DOHH2 (cell line): Measurements from ENCODE around the gene PTPRCAP.

Experiments
- H3F3A ChIP-seq: fragments of 200-600 bp; sonication (generic), shearing (Covaris generic); 2 replicates; pipeline ENCODE4 v1.6.0; 2016; ENCODE audit warnings: antibody characterized with exemption, mild to moderate bottlenecking; ENCODE audit not compliant: control insufficient read depth, insufficient read depth
- H3K27ac ChIP-seq: fragments of 200-600 bp; sonication (generic); 2 replicates; pipeline ENCODE4 v1.5.1; 2014; ENCODE audit warnings: low read depth, mild to moderate bottlenecking, low read length, moderate library complexity
- H3K27me3 ChIP-seq: fragments of 200-600 bp; sonication (generic); 2 replicates; pipeline ENCODE4 v1.6.1; 2014; ENCODE audit warnings: mild to moderate bottlenecking, low read length, mixed read lengths; ENCODE audit not compliant: control insufficient read depth
- H3K36me3 ChIP-seq: fragments of 200-600 bp; sonication (generic); 2 replicates; pipeline ENCODE4 v1.6.1; 2014; ENCODE audit warnings: mild to moderate bottlenecking, low read length, moderate library complexity, mixed read lengths; ENCODE audit not compliant: control insufficient read depth
- H3K4me1 ChIP-seq: fragments of 200-600 bp; sonication (generic); 2 replicates; pipeline ENCODE4 v1.6.1; 2014; ENCODE audit warnings: mild to moderate bottlenecking, low read length, mixed read lengths; ENCODE audit not compliant: control insufficient read depth
- H3K4me2 ChIP-seq: fragments of 200-600 bp; sonication (generic); 2 replicates; pipeline ENCODE4 v1.6.0; 2014; ENCODE audit warnings: mild to moderate bottlenecking, low read length, moderate library complexity
- H3K4me3 ChIP-seq: fragments of 200-600 bp; sonication (generic); 2 replicates; pipeline ENCODE4 v1.5.1; 2014; ENCODE audit warnings: mild to moderate bottlenecking, low read length, mixed read lengths
- H3K79me2 ChIP-seq: fragments of 200-600 bp; sonication (generic); 2 replicates; pipeline ENCODE4 v1.6.1; 2014; ENCODE audit warnings: mild to moderate bottlenecking, low read length, mixed read lengths; ENCODE audit not compliant: control insufficient read depth
- H3K9me2 ChIP-seq: fragments of 200-600 bp; sonication (generic); replicated peaks from 2 replicates; pipeline ENCODE4 v1.6.1; 2014; ENCODE audit warnings: mild to moderate bottlenecking, low read length, mixed read lengths; ENCODE audit not compliant: control insufficient read depth
- H3K9me3 ChIP-seq: fragments of 200-600 bp; sonication (generic); 2 replicates; pipeline ENCODE4 v1.6.1; 2014; ENCODE audit warnings: antibody characterized with exemption, low read length, mixed read lengths; ENCODE audit not compliant: control insufficient read depth, insufficient read depth
- H4K20me1 ChIP-seq: fragments of 200-600 bp; sonication (generic); 2 replicates; pipeline ENCODE4 v1.6.0; 2014; ENCODE audit warnings: low read depth, mild to moderate bottlenecking, antibody characterized with exemption, low read length, moderate library complexity; ENCODE audit not compliant: control insufficient read depth, insufficient read depth
- EZH2phosphoT487 ChIP-seq: fragments of 200-600 bp; sonication (generic); IDR thresholded peaks from 2 replicates; pipeline ENCODE4 v1.6.1; 2017; ENCODE audit warnings: borderline replicate concordance, mild to moderate bottlenecking, antibody characterized with exemption, low read length, moderate library complexity, mixed read lengths
- TF ChIP-seq, protein P1 (sequence below): fragments of 200-600 bp; sonication (generic); IDR thresholded peaks from one replicate; pipeline ENCODE4 v1.5.1; 2014; ENCODE audit warnings: antibody characterized with exemption, mild to moderate bottlenecking, low read depth, low read length; ENCODE audit not compliant: poor library complexity, severe bottlenecking

The PTPRCAP gene

DNA sequence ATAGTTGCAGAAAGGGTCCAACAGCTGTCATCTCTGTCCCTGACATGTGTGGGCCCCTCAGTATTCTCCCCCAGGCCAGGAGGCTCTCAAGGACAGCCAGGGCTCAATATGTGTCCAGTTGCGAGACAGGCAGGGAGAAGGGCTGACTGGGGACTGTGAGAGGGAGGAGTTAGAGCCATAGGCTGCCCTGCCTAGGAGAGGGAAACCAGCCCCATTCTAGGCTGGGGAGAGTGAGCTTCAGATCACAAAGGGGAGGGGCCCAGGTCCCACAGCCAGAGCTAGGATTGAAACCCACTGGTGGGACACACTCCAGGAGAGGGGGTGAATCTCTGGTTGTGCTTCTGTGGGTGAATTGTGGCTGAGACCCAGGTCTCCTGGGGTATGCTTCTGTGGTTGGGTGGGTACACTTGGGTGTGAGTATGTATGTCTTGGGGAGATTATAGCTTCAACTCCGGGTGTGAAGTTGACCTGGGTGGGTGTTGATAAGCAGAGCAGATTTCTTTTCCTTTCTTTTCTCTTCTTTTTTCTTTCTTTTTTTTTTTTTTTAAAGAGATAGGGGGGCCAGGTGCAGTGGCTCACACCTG, 24.1 kb downstream of the PTPRCAP start:
- Histone ChIP-seq H3K9me2 (no peaks in the 10 kb centered on the region), H3K9me3 (no peaks in the 10 kb centered on the region), H4K20me1 (no peaks in the 10 kb centered on the region), H3K27me3 (peaks cover 6% of the 10 kb centered on the region), H3F3A (peaks cover 20% of the 10 kb centered on the region), H3K4me2 (no peak overlapping the region), H3K4me1 (peaks cover 80% of the 10 kb centered on the region), H3K36me3 (peaks cover 15% of the 10 kb centered on the region), H3K4me3 (no peak overlapping the region), H3K79me2 (no peaks in the 10 kb centered on the region), H3K27ac (no peak overlapping the region)
- TF ChIP-seq EZH2phosphoT487 = no peak
- TF ChIP-seq, protein P1, sequence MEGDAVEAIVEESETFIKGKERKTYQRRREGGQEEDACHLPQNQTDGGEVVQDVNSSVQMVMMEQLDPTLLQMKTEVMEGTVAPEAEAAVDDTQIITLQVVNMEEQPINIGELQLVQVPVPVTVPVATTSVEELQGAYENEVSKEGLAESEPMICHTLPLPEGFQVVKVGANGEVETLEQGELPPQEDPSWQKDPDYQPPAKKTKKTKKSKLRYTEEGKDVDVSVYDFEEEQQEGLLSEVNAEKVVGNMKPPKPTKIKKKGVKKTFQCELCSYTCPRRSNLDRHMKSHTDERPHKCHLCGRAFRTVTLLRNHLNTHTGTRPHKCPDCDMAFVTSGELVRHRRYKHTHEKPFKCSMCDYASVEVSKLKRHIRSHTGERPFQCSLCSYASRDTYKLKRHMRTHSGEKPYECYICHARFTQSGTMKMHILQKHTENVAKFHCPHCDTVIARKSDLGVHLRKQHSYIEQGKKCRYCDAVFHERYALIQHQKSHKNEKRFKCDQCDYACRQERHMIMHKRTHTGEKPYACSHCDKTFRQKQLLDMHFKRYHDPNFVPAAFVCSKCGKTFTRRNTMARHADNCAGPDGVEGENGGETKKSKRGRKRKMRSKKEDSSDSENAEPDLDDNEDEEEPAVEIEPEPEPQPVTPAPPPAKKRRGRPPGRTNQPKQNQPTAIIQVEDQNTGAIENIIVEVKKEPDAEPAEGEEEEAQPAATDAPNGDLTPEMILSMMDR = no peak

DNA sequence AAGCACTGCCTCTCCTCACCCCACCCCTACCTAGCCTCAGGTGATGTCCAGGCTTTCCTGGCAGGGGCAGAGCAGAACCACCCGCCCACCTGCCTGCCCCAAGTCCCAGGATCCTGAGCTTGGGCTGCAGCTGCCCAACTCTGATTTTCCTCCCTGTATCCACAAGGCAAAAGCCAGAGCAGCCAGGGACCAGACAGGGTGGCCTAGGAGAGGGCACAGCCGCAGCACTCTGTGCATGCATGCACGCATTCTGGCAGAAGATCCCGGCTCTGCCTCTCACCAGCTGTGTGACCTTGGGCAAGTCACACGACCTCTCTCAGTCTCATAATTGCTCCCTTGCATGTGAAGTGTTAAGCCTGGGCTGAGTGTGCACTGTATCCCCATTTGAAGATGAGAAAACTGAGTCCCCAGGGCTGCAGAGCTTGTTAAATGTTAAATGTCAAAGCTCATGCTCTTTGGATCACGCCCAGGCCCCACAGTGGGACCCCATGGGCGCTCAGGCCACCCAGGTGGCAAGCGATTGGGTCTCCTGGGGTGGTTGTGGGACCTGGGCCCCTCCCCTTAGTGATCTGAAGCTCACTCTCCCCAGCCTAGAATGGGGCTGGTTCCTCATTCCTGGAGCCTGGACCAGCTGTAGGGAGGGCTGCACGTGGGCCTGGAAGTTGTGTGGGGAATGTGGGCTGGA, 24.8 kb downstream of the PTPRCAP start:
- Histone ChIP-seq H3K4me2 (peak overlapping the region; percentile 27), H3K4me3 (no peak overlapping the region), H3K27me3 (peaks cover 6% of the 10 kb centered on the region), H3K27ac (no peak overlapping the region), H3K79me2 (peaks cover 6% of the 10 kb centered on the region; the same call in 1 of the 2 replicates), H3K9me3 (no peaks in the 10 kb centered on the region), H3K9me2 (no peaks in the 10 kb centered on the region), H3K36me3 (peaks cover 22% of the 10 kb centered on the region), H3K4me1 (peaks cover 80% of the 10 kb centered on the region), H3F3A (peaks cover 23% of the 10 kb centered on the region), H4K20me1 (no peaks in the 10 kb centered on the region)
- TF ChIP-seq, protein P1 = no peak
- TF ChIP-seq EZH2phosphoT487 = no peak

- H3K9me2 ChIP-seq = no peaks in the 10 kb centered on the region
- peaks cover 30% of the 10 kb centered on the region for H3K36me3 ChIP-seq
- peak overlapping the region; percentile 27; the same call in 1 of the 2 replicates for H3K27ac ChIP-seq
- peak overlapping the region; percentile 27 for H3K4me2 ChIP-seq
- no peak for TF ChIP-seq EZH2phosphoT487
- TF ChIP-seq, protein P1 = no peak
- peaks cover 7% of the 10 kb centered on the region; the same call in 1 of the 2 replicates for H3K79me2 ChIP-seq
- peaks cover 6% of the 10 kb centered on the region for H3K27me3 ChIP-seq
- no peaks in the 10 kb centered on the region for H3K9me3 ChIP-seq
- no peaks in the 10 kb centered on the region for H4K20me1 ChIP-seq
- 0 out of 2 replicates have a peak overlapping the region, but pooled peaks have one; percentile 0 for H3K4me3 ChIP-seq
- H3F3A ChIP-seq = peaks cover 23% of the 10 kb centered on the region
- H3K4me1 ChIP-seq = peaks cover 81% of the 10 kb centered on the region
These were observed 25.7 kb downstream of the PTPRCAP start for GRCh38 chr11:67411785-67412152.
